Stromal cell of bone marrow (primary cell): ENCODE measurements around the gene ASCL1.

ENCODE experiments used
- DNase-seq: peaks from one replicate; pipeline ENCODE4 v3.0.0-alpha.2; 2012; ENCODE audit warnings: low read depth

ASCL1 gene

GRCh38 chr12:102957339-102958050 lies at the start of gene ASCL1:
TSS of gene ASCL1 (plus strand) at chr12:102957674. CDS start at chr12:102958245, 571 bp downstream.
- no peak for DNase-seq

DNA sequence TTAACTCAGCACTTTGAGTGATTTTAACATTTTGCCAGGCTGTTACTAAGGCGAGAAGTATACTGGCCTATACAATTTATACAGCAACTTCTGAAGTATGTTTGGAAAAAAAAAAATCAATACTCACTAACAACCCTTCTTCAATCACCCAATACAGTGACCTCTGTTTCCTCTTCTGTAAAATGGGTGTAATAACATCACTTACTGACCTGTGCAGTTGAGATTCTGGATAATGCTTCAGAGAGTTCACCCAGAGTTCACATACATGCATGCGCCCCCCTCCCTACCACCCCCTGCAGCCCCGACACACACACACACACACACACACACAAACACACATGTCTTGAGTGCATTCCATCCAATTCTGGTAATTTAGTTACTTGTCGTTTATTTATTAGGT lies 49.6 kb upstream of the ASCL1 start:
- no peak for DNase-seq

DNA sequence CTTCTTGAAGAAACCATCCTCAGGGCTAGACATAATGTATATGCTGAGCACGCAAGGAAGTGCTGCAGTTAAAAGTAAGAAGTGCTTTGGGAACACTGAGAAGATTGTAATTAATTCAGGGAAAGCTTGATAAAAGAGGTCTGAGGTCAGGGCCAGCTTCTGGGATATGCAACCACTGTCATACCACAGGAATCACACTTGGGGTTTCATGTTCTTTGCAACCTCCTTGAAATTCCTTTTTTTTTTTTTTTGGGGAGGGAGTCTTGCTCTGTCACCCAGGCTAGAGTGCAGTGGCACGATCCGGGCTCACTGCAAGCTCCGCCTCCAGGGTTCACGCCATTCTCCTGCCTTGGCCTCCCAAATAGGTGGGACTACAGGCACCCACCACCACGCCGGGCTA lies 47.3 kb upstream of the ASCL1 start:
- no peak for DNase-seq

- no peak for DNase-seq
Observed at GRCh38 chr12:102910792-102911191, 46.7 kb upstream of the ASCL1 start.

GRCh38 chr12:102911320-102911719 lies 46.2 kb upstream of the ASCL1 start:
- no peak for DNase-seq

DNA sequence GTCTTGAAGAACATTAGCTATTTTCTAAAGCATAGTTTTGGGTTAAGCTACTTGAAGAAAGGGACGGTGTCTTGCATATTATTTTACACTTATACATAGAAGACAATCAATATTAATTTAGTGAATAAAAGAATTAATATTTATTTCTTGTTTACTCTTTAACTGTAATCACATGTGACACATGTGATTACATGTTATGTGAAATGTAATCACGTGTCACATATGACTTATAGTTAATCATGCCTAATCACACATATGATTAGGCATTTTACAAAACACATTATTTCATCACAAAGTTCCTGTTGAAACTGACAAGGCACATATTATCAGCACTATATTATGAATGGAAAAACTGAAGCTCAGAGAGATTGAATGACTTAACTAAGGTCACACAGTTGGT lies 45.2 kb upstream of the ASCL1 start:
- DNase-seq: no peak

DNA sequence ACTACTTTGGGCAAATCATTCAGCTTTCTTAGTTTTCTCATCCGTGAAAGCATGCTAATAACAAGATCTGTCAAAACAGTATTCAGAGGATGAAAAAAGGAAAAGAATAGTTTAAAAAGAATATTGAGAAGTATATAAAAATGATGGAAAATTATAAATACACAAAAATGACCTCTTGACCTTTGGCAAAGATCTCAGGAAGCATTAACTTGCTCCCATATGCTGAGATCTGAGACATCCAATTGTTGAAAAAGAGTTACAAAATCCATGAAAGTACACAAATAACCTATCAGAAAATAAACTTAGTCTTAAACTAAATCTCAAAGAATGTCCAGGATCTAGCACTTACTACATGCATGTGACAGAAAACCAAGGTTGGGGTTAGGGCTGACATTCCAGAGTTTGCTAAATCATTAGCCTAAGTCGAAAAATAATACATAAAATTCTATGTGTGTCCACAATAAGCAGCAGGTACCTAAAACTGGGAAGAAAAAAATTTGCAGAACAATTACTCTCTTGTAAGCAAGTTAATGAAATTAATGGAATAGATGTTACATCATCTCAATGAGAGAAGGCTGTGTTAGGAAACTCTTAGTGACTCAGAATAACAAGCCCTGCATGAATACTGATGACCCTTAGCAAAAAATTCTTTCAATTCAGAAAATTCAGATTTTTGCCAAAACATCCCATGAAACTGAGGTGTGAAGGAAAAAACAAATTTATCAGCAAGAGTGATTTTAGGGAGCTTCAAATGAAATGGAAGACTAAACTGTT lies 43.8 kb upstream of the ASCL1 start:
- no peak for DNase-seq

- DNase-seq: no peak
Observed at GRCh38 chr12:102916252-102917025, 41.0 kb upstream of the ASCL1 start.

GRCh38 chr12:102917026-102917787 lies 40.3 kb upstream of the ASCL1 start, which contains the start of gene PAH:
TSS of gene PAH (minus strand) at chr12:102917244. CDS start at chr12:102917130, 114 bp downstream.
- no peak for DNase-seq

DNA sequence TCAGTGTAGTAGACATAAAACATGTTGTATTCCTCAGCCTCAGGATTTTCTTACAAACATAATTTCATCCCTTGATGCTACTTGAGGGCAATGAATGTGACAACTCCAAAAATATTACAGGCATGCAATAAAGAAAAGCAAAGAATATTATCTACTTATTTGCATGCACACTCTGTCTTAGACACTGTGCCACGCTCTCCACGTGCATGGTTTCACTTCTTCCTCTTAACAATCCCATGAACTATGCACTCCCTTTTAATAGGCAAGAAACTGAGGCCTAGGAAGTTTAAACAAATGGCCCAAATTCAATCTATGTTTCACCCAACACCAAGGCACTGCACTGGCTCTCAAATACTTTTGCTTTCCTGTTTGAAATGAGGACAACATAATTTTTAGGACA lies 38.6 kb upstream of the ASCL1 start:
- DNase-seq: no peak

DNA sequence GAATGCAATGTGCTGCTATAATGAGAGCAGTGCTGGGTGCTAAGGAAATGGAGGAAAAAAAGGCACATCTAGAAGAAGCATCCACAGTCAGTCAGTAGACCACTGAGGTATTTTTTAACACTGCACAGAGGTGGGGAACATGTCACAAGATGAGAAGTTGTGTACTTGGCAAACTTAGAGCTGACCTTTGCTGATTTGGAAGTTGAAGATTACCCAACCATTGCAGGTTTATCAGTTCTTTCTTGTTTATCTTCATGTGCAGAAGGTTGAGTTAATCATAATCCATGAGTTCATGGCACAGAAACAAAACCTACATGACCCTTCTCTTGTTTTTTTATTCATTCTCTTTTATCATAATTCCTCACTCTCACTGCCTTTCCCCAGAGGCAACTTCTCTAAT lies 37.2 kb upstream of the ASCL1 start:
- no peak for DNase-seq

DNA sequence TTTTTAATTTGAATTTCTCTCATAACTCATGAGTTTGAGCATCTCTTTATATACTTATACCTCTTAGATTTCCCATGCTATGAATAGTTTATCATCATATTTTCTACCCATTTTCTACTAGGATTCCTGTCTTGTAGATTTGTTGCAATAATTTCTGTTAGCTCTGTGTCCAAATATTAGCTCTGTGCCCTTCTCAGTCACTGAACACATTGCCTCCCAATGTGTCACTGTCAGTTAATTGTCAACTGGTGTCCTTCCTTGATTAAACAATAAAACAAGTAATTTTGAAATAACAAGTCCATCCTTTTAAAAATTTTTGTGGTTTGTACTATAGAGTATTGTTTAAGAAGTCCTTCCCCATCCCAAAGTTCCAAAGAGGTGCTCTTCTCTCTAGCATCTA lies 36.2 kb upstream of the ASCL1 start:
- DNase-seq: no peak

- DNase-seq: no peak
Observed at GRCh38 chr12:102927220-102927619, 30.3 kb upstream of the ASCL1 start.

DNA sequence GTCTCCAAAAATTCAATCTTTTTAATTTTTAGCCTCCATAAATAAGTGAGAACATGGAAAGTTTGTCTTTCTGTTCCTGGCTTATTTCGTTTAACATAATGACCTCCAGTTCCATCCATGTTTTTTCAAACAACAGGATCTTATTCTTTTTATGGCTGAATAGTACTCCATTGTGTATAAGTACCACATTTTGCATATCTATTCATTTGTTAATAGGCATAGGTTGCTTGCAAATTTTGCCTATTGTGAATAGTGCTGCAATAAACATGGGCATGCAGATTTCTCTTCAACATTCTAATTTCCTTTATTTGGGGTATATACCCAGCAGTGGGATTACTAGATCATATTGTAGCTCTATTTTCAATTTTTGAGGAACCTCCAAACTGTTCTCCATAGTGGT lies 24.3 kb upstream of the ASCL1 start:
- no peak for DNase-seq

DNA sequence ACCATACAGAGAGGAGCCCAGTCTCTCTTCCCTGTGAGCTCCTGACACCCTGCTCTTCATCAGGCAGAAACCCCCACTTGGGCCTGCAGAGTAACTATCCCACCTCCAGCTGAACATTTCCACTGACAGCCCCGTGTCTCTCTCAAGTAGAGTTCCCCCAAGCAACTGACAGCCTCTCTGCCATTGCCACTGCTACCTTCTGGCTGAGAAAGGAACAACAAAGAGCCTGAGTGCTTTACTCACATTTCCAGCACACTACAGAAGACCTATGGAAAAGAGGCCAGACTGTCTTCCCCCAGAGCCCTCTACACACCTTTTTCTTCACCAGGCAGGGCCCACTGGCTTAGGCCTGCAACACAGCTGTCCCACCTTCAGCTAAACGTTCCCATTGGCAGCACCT lies 18.4 kb upstream of the ASCL1 start:
- no peak for DNase-seq

DNA sequence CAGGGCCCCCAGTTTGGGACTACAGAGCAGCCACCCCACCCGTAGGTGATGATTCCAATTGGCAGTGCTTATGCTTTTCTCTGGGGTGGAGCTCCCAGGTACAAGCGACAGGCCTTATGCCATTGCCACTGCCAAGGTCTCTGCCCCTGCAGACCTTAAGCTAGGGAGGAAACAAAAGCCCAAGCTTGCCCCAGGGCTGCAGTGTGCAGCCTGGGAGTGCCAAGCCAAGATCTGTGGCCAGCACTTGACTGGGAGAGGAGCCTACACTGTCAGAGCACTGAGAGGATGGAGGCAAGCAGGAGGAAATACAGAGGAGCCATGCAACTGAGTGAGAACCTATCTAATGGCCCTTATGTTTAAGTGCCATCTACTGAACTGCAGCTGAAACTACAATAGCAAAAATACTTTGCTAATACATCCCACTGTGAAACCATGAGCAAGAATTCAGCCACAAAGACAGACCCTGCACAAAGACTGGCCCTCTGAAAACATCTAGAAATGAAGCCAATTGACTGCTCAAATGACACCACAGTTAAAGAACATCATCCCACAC lies 17.7 kb upstream of the ASCL1 start:
- no peak for DNase-seq

GRCh38 chr12:102946042-102946441 lies 11.4 kb upstream of the ASCL1 start:
- no peak for DNase-seq

- no peak for DNase-seq
Observed at GRCh38 chr12:102948941-102949352, 8.5 kb upstream of the ASCL1 start.

DNA sequence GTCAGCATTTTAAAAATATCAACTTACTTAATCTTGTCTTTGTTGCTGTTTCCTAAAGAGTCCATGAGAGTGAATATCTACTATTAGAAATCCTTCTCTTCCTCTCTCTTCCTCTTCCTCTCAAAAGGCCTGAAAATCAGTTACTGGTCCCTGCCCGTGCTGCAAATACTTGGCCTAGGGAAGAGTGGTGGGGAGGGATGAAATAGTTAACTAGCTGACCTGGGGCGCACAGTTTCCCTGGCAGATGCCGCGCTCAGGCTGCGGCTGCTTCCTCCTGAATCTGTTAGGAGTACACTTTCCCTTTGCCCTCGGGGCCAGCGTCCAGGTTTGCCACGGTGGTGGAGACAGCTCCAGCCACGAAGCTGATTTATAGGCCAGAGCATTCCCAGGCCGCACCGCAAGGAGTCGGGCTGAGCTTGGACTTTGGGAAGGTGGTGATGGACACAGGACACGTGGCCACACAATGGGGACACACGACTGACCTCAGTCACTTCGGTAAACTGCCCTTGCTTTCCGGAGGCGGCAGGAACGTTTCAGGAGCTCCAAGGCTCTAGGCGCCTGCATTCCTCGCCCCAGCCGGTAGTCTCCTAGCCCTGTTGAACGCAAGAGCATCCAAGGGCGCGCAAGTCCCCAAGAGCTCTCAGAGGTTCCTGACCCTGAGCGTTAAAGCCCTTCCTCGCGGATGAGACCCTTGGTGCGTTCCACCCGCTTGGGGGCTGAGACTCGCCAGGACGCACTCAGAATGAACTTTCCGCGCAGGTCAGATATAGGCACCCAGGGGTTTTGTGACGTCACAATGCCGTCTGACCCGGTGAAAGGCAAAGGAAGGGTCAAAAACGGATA lies 7.1 kb upstream of the ASCL1 start:
- DNase-seq: no peak

GRCh38 chr12:102950950-102951619 lies 6.4 kb upstream of the ASCL1 start:
- DNase-seq: no peak
